H1 (cell line): ENCODE data around the gene TXNRD2. TPM values are rescaled to one million over a fixed set of nuclear protein-coding genes. Genes with fewer than 3 reads are reported as not detected.

Experiments used
- BRCA1 ChIP-seq: IDR thresholded peaks from 2 replicates; pipeline ENCODE4 v1.6.1; 2012; ENCODE audit warnings: low read depth, low read length, improper control_type of control experiment
- CTCF ChIP-seq, 3 experiments: IDR thresholded peaks; 1 replicate in 2 of 3; 2 replicates in 1 of 3; pipeline versions ENCODE4 v1.5.1 to v1.6.1; 2011; ENCODE audit warnings: low read length in 3 of 3, mild to moderate bottlenecking in 3 of 3, inconsistent platforms in 2 of 3, low read depth in 1 of 3, moderate library complexity in 1 of 3; ENCODE audit not compliant: insufficient read depth in 1 of 3; ENCODE audit errors: control extremely low read depth in 1 of 3
- KDM1A ChIP-seq: fragments of 200-600, 300-600 bp; sonication (generic); IDR thresholded peaks from 2 replicates; pipeline ENCODE4 v1.7.1; 2016; ENCODE audit warnings: mild to moderate bottlenecking, low read length, borderline replicate concordance
- RBBP5 ChIP-seq: IDR thresholded peaks from 2 replicates; pipeline ENCODE4 v1.7.1; 2012; ENCODE audit warnings: low read depth, mild to moderate bottlenecking, inconsistent platforms, low read length, moderate library complexity, borderline replicate concordance
- RNF2 ChIP-seq: fragments of 200-900, 300-1000 bp; sonication (generic); IDR thresholded peaks from 2 replicates; pipeline ENCODE4 v1.7.1; 2016; ENCODE audit warnings: borderline replicate concordance, low read depth, mild to moderate bottlenecking, antibody characterized with exemption, low read length; ENCODE audit not compliant: poor library complexity, severe bottlenecking; ENCODE audit errors: missing control alignments
- YY1 ChIP-seq: IDR thresholded peaks from 2 replicates; pipeline ENCODE4 v1.6.1; 2011; ENCODE audit warnings: low read depth, mild to moderate bottlenecking, low read length
- polyA plus RNA-seq, 7 experiments: library from polyadenylated mRNA; depleted of rRNA in 3 of 7; stranded (reverse) in 5 of 7; unstranded in 2 of 7; fragments of >200 nt in 5 of 7; fragments of 200-250 nt in 2 of 7; gene quantifications; 1 replicate in 5 of 7; 2 replicates in 1 of 7; 4 replicates in 1 of 7; pipeline versions ENCODE4 v1.2.1 to v1.2.3, GENCODE V29; 2011 to 2013; ENCODE audit warnings: missing spikeins in 2 of 7, mixed read lengths in 2 of 7
- total RNA-seq: library from RNA; stranded (reverse); fragmentation: NEBNext Ultra II Directional; extraction: Animal tissue kit (Norgen Biotek cat#: 25700); gene quantifications from 2 replicates; pipeline ENCODE4 v1.2.1, GENCODE V29; 2021

Gene TXNRD2
- total and polyA plus RNA-seq, 2 of the 8 experiments (the other 6 are each of a cell fraction or from before 2014, with no cell fraction given), result 14.8 to 21.9 TPM

GRCh38 chr22:19988331-19988808, 46.8 kb upstream of the TXNRD2 start (continued):
- no peak for TF ChIP-seq RNF2
- no peak for TF ChIP-seq KDM1A
- no peak for TF ChIP-seq RBBP5
- TF ChIP-seq CTCF (IDR thresholded peaks at IDR 0.05; ENCODE audit: control extremely low read depth in 1 of 3, insufficient read depth in 1 of 3, low read depth in 1 of 3, low read length in 3 of 3), result no peak
- no peak for TF ChIP-seq YY1
- no peak for TF ChIP-seq BRCA1
- TF ChIP-seq, all 59 proteins: peak for 0
